ENCODE data around the gene TMEM129. TPM values are rescaled to one million over a fixed set of nuclear protein-coding genes. Genes with fewer than 3 reads are reported as not detected.

TMEM129 gene
- total and polyA plus RNA-seq, 2 experiments from 2014 or later, result 16.4 to 64.4 TPM

- peaks cover 35% of the 10 kb centered on the region for H3K36me3 ChIP-seq (ENCODE audit: insufficient read depth)
- no peaks in the 10 kb centered on the region for H3F3A ChIP-seq (replicated peaks; ENCODE audit: low read depth)
- H3K36me3 Mint-ChIP-seq (ENCODE audit: low read depth), result peaks cover 80% of the 10 kb centered on the region
- H3K4me2 ChIP-seq, result no peak overlapping the region
- H3K9me2 ChIP-seq (ENCODE audit: insufficient read depth), result no peaks in the 10 kb centered on the region
- ATAC-seq (peak; percentile 97), DNase-seq (ENCODE audit: low spot score) (peak; percentile 87)
- H3K79me2 ChIP-seq (replicated peaks; ENCODE audit: insufficient read depth), result no peaks in the 10 kb centered on the region; the same call in 1 of the 2 replicates
- H2AFZ ChIP-seq, result no peak overlapping the region
- H3K4me1 Mint-ChIP-seq, result no peaks in the 10 kb centered on the region
- H3K4me3 Mint-ChIP-seq, result no peak overlapping the region
- H3K27me3 ChIP-seq (ENCODE audit: insufficient read depth), result no peaks in the 10 kb centered on the region
- H3K27ac Mint-ChIP-seq, result no peak overlapping the region
- peaks cover 3% of the 10 kb centered on the region for H3K27me3 Mint-ChIP-seq (ENCODE audit: insufficient read depth, low read depth, poor library complexity)
- no peak overlapping the region; the same call in 1 of the 2 replicates for H3K27ac ChIP-seq (ENCODE audit: low read depth)
- H3K4me1 ChIP-seq (ENCODE audit: insufficient read depth), result no peaks in the 10 kb centered on the region
- H3K9me3 Mint-ChIP-seq, result no peaks in the 10 kb centered on the region
- TF ChIP-seq CTCF (conservative IDR thresholded peaks at IDR 0.05; ENCODE audit: low read depth in 2 of 2) (peak; percentile 86 to 92), JUNB (IDR thresholded peaks at IDR 0.05; ENCODE audit: unreplicated experiment) (no peak)
- no peak overlapping the region for H3K4me3 ChIP-seq
- peaks cover 24% of the 10 kb centered on the region for H4K20me1 ChIP-seq (replicated peaks; ENCODE audit: insufficient read depth)
Measured at GRCh38 chr4:1693131-1693896, 27.8 kb downstream of the TMEM129 start.

GRCh38 chr4:1691737-1692373 is 29.3 kb downstream of the TMEM129 start:
- Mint-ChIP-seq H3K4me1 (no peaks in the 10 kb centered on the region; the same call in 2 of the 3 replicates), H3K27ac (no peak overlapping the region), H3K4me3 (no peak overlapping the region), H3K27me3 (ENCODE audit: insufficient read depth, low read depth, poor library complexity) (peaks cover 3% of the 10 kb centered on the region), H3K36me3 (ENCODE audit: low read depth) (peaks cover 70% of the 10 kb centered on the region), H3K9me3 (no peaks in the 10 kb centered on the region)
- H3K4me2 ChIP-seq, result no peak overlapping the region
- H3F3A ChIP-seq (replicated peaks; ENCODE audit: low read depth), result no peaks in the 10 kb centered on the region
- no peaks in the 10 kb centered on the region for H3K9me2 ChIP-seq (ENCODE audit: insufficient read depth)
- H4K20me1 ChIP-seq (replicated peaks; ENCODE audit: insufficient read depth), result peaks cover 24% of the 10 kb centered on the region
- no peak overlapping the region for H2AFZ ChIP-seq
- no peaks in the 10 kb centered on the region for H3K4me1 ChIP-seq (ENCODE audit: insufficient read depth)
- no peaks in the 10 kb centered on the region; the same call in 1 of the 2 replicates for H3K79me2 ChIP-seq (replicated peaks; ENCODE audit: insufficient read depth)
- no peaks in the 10 kb centered on the region for H3K27me3 ChIP-seq (ENCODE audit: insufficient read depth)
- DNase-seq (ENCODE audit: low spot score) (no peak), ATAC-seq (no peak)
- H3K4me3 ChIP-seq, result no peak overlapping the region
- no peak for TF ChIP-seq REST (IDR thresholded peaks at IDR 0.05; ENCODE audit: unreplicated experiment)
- no peak for TF ChIP-seq EZH2phosphoT487 (IDR thresholded peaks at IDR 0.05; ENCODE audit: unreplicated experiment)
- no peak for TF ChIP-seq ZNF462 (CRISPR knock-in tag; IDR thresholded peaks at IDR 0.05)
- TF ChIP-seq POLR2AphosphoS5 (IDR thresholded peaks at IDR 0.05; ENCODE audit: low read depth), result no peak
- TF ChIP-seq EZH2 (IDR thresholded peaks at IDR 0.05; ENCODE audit: low read depth, unreplicated experiment), result no peak
- no peak overlapping the region for H3K27ac ChIP-seq (ENCODE audit: low read depth)
- peaks cover 31% of the 10 kb centered on the region for H3K36me3 ChIP-seq (ENCODE audit: insufficient read depth)

All from GM23338 (cell line).